HG02870 (cell line): Measurements from ENCODE around the gene AMH.

Experiments used
- ATAC-seq: cut with Tn5 transposase; IDR thresholded peaks from one replicate; pipeline ENCODE4 v1.9.1; 2021; ENCODE audit warnings: mild to moderate bottlenecking, moderate library complexity; ENCODE audit not compliant: unreplicated experiment

The AMH gene

GRCh38 chr19:2221250-2221831 lies 27.8 kb upstream of the AMH start:
- ATAC-seq = no peak

- no peak for ATAC-seq
These were observed 27.2 kb upstream of the AMH start for GRCh38 chr19:2221918-2222317.

GRCh38 chr19:2223391-2223790 lies 25.7 kb upstream of the AMH start:
- no peak for ATAC-seq

GRCh38 chr19:2223959-2224358 lies 25.2 kb upstream of the AMH start:
- no peak for ATAC-seq

GRCh38 chr19:2224754-2225349 lies 24.3 kb upstream of the AMH start:
- no peak for ATAC-seq

- no peak for ATAC-seq
These were observed 23.6 kb upstream of the AMH start for GRCh38 chr19:2225415-2226050.

GRCh38 chr19:2226051-2226839 lies 22.9 kb upstream of the AMH start:
- no peak for ATAC-seq

GRCh38 chr19:2226840-2227360 lies 22.2 kb upstream of the AMH start:
- ATAC-seq = no peak

GRCh38 chr19:2227415-2228156 lies 21.5 kb upstream of the AMH start:
- ATAC-seq = no peak

- no peak for ATAC-seq
These were observed 20.7 kb upstream of the AMH start for GRCh38 chr19:2228157-2229030.

GRCh38 chr19:2229103-2230032 lies 19.8 kb upstream of the AMH start:
- no peak for ATAC-seq

- ATAC-seq = no peak
These were observed 19.0 kb upstream of the AMH start for GRCh38 chr19:2230033-2230531.

GRCh38 chr19:2230807-2231533 lies 18.2 kb upstream of the AMH start:
- no peak for ATAC-seq

GRCh38 chr19:2231621-2232221 lies 17.4 kb upstream of the AMH start:
- no peak for ATAC-seq

GRCh38 chr19:2232286-2233151 lies 16.6 kb upstream of the AMH start:
- no peak for ATAC-seq

GRCh38 chr19:2233601-2234280 lies 15.4 kb upstream of the AMH start:
- no peak for ATAC-seq
